Activated CD8-positive, alpha-beta memory T cell treated with anti-CD3 and anti-CD28 coated beads for 4 hours (primary cell): ENCODE data around the gene TAF15.

ENCODE experiments used
- DNase-seq, 2 donors: peaks; one replicate each; pipeline ENCODE4 v3.0.0-alpha.2; 2020; ENCODE audit warnings: low read depth in 2 of 2

TAF15 gene

DNA sequence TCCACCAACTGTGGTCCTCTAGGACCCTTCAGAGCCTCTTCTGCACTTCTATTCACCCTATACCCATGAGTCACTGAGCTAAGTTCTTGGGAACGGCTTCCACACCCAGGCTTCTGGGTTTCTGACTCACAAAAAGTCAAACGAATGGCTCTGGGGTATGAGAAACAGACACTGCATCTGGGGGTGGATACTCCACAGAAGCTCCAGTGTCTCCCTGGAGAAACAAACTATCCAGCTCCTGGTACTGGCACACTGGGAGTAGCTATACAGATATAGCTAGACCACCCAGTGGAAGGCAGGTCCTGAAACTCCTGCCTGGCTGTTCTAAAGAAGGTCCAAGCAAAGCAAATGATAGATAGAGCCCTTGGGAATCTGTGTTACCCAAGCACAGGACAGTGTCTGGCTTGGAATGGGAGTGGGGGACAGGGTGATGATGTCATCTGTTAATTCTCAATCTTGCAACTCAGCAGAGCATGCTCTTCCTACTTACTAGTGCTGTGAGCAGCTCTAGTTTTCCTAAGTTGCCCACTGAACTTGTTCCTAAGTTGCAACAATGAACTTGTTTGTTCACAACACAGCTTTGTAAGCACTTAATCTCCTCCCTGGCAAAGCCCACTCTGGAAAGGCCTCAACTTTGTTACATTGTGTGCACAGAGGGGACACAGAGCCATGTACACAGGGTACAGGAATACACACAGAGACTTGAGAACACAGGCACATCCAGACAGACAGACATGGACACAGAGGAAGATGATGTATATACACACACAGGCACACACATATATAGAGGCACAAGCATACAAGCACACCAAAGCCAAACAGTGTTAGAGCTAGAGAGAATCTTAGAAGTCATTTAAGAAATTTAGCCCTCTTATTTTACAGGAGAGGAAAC, 20.6 kb upstream of the TAF15 start:
- no peak for DNase-seq

DNA sequence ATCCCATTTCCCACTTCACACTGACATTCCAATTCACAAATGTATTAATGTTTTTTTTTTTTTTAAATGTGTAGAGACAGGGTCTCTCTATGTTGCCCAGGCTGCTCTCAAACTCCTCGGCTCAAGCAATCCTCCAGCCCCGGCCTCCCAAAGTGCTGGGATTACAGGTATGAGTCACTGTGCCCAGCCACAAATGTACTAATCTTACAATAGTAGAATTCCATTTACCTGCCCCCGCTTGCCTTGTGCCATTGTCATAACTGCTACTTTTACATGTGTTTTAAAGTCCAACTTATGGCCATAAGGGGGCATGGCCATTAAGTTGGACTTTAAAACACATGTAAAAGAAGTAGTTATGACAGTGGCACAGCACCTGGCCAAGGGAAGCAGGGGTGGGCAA, 18.4 kb upstream of the TAF15 start:
- no peak for DNase-seq

DNA sequence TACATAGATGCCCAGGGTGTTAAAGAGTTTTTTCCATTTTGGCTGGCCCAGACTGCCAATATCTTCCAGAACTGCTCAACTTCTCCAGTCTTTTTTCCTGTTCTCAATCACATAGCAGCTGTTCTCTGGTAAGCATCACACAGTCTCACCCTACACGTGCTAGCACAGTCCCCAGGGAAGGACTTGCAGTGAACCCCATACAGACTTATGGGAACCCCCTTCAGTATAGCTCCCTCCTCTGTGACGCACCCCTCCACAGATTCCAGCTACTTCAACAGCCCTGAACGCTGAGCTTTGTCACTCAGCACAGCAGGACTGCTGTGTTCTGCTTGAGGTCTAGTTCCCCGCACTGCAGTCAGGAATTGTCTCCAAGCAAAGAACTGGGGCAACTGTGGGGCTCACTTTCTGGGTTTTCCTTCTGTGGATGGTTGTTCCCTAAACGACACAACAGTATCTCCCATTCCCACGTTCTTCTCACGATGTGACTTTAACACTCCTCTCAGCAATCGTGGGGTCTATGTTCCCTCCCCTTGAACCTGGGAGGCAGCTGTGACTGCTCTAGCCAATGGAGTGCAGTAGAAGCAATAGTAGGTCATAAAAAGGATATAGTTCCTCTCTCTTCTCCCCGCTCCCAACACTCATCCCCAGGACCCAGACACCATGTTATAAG, 17.5 kb upstream of the TAF15 start:
- no peak for DNase-seq

DNA sequence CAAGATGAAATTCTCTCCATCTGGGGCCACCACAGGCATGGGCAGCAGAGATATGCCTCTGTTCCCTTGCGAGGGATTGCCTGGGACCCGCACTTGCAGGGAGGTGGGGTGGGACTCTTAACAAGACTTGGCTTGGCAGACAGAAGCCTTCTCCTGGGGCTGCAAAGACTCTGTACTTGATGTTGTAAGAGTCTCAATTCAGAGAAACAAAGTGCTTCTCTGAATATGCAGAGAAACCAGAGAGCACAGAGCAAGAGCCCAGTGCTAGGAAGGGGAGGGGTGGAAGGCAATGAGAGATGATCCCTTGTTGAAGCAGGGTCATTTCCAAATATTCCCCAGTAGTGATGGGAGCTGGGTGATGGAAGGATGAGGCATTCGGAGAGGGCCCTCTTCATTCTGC, 16.0 kb upstream of the TAF15 start:
- no peak for DNase-seq

DNA sequence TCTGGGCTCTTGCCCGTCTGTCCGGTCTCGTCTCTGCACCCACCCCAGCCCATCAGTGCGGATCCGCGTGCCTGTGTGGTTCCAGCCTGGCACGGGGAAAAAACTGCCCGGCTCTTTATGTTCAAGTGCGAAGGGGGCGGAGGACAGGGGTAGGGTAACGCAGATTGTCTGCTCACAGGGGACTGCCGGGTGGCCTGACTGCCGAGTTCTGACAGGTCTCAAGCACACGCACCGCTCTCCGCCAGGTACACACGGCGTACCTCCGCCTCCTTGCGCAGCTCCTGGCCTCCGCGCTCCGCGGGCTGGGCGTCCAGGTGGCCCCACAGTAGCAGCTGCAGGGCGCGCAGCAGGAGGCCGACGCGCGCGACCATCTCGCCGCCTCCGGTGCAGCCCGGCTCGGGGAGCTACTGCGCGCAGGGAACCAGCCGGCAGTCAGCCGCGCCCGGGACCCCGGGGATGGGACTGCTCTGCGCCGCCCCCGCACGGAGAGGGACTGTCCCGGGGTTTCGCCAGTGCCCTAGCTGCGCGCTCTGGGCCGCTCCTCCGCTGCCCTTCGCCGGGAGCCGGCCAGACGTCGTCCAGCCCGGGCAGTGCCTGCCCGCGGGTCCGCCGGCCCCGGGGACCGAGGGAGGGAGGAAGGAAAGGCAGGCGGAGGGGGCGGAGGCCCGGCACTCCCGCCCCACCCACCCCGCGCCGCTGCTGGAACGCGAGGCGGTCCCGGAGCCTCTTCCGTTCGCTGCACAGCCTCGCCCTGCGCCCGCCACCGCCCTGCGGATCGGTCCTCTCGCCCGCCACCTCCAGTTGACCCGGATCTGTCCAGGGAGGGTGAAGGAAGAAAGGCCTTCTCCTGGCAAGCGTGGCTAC, 14.0 kb upstream of the TAF15 start, which contains the start of gene MMP28:
Gene MMP28, minus strand, starts transcription at position 635 of the 864 bp plus-strand sequence. Its CDS starts 264 bp downstream, at position 371.
- DNase-seq, result no peak

DNA sequence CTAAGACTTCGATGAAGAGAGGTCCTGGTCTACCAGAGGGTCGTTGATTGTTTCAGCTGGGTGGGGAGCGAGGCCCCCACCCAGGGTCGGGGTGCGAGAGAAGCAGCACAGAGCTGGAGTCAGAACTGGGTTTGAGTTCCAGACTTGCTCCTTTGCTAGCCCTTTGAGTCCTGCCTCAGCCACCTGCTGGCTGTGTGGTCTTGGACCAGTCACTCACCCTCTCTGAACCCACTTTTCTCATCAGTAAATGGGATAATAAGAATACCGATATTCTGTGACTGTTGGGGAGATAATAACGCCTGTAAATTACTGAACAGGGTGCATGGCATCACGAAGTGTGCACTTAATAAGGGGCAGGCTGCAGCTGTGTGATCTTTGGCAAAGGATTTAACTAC, 13.4 kb upstream of the TAF15 start:
- DNase-seq, result no peak

DNA sequence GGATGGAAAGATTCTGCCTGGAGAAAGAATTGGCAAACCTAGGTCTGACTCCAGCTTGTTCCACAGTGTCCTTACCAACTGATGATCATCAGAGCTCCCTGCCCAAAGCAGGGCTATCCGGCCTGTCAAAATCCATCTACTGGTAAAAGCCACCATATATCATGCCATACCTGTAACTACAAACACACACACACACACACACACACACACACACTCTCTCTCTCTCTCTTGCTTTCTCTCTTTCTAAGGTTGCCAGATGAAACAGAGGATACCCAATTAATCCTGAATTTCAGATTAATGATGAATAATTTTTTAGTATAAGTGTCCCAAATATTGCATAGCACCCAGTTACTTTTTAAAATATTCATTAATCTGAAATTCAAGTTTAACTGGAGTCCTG, 12.3 kb upstream of the TAF15 start:
- no peak for DNase-seq

DNA sequence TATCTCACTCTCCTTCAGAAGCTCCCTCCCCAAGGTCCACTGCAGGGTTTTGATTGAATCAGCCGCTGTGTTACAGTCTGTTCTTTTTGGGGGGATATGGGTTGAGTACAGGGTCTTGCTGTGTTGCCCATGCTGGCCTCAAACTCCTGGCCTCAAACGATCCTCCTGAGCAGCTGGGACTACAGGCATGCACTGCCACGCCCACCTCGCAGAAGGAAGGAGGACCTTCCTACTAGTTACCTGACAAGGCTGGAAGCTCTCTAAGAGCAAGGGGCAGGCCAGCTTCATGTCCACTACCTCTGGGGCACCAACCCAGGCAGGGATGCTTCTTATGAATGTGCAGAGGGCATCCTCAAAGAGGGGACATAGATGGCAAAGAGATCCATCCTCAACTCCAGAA, 11.9 kb upstream of the TAF15 start:
- DNase-seq, result no peak

DNA sequence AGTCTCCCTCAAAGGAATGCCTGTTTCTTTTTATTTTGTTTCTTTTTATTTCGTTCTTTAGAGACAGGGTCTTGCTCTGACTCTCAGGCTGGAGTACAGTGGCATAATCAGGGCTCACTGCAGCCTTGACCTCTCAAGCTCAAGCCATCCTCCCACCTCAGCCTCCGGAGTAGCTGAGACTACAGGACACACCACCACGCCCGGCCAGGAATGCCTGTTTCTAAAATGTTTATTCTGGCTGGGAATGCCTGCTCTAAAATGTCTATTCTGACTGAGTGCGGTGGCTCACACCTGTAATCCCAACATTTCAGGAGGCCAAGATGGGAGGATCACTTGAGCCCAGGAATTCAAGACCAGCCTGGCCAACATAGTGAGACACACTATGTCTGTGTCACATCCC, 11.4 kb upstream of the TAF15 start:
- DNase-seq, result no peak

DNA sequence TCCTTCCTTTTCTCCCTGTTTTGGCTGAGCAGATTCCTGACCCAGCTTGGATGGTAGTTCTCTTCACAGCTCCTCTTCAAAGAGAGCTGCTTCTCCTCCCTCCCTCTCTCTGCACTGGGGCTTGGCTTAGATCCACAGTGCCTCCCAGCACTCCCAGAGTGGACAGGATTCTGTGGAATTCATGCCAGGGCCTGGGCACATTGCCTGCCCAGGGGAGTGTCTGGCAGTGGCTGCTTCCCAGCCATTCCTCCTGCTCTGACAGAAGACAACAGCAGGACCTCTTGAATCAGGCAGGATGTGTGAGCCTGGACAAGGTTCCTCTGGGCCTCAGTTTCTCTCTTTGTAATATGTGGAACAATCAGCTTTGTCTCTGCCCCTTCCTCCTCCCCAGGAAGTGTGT, 9.3 kb upstream of the TAF15 start:
- no peak for DNase-seq

DNA sequence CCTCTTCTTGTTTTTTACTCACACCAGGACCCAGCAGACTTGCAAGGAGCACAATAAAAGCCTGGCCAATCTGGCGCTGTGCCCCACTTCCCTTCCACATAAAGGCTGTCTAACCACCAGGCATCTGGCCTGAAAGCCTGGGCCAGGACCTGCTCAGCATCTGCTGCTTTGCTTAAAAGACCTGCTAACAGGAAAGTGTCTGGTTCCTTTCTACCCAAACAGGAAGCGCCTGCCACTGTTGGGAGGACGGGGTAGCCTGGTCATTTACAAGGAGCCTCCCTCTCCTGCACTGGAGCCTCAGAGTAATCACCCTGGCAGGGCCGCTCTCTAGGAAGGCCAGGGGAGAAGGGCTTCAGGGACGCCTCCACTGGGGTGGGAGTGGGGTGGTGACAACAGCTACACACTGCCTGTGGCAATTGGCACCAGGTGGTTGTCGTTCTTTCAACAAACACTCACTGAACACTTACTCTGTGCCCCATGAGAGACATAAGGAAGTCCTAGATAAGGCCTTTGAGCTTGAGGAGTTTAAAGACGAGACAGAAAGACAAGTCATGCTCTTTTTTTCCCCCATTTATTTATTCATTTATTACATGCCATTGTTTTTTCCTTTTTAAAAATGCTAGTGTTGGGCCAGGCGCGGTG, 7.6 kb upstream of the TAF15 start:
- no peak for DNase-seq

DNA sequence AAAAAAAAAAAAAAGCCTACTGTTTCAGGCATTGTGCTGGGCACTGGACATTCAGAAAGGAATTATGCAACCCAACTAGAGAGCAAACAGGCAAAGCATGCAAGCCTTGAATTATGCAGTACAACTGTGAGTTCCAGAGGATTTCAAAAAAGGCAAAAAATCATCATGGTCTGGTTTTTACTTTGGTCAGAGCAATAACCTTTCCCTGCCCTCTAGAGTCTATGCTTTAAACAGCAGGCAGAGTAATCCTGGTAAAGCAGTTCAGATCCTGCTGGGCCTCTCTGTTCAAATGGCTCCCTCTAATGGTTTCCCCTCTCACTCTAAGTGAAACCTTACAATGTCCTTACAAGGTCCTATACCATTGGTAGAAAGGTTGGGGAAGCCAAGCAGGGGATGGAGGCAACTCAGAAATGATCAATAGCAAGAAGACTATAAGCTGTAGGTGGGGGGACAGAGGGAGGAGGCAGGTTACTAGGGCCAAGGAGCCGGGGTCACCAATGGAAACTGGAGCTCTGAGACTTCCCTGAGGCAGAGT, 4.6 kb upstream of the TAF15 start:
- no peak for DNase-seq

DNA sequence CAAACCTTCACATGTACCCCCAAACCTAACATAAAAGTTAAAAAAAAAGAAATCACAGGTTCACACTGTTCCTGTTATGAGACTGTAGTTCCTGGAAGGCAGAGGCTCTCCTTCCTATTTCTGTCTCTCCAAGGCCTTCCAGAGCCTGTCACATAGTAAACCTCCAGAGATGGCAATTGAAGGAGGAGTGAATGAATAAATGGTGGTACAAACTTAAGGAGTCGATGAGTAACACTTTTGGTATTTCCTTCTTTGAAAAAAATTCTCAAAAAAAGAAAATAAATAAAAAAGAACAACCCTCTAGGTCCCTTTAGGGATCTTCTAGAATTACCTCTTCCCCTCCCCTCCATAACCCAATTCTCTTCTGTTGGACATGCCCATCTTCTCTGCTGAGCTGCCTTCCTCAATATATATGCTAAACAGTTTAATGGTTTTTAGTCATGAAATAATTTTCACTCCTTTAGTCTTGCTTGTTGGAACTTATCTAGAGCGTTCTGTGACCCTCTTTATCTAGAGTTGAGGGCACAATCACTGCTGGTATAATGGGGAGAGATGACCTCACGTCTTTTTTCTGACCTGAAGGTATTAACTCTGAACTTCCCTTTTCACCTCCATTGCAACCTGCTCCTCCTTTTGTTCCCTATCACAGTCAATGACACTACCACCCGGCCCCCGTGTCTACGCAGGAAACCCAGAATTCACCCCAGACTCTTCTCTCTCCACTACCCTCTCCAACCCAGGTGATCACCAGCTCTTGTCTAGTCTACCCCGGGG, 1.7 kb upstream of the TAF15 start:
- DNase-seq, result no peak

DNA sequence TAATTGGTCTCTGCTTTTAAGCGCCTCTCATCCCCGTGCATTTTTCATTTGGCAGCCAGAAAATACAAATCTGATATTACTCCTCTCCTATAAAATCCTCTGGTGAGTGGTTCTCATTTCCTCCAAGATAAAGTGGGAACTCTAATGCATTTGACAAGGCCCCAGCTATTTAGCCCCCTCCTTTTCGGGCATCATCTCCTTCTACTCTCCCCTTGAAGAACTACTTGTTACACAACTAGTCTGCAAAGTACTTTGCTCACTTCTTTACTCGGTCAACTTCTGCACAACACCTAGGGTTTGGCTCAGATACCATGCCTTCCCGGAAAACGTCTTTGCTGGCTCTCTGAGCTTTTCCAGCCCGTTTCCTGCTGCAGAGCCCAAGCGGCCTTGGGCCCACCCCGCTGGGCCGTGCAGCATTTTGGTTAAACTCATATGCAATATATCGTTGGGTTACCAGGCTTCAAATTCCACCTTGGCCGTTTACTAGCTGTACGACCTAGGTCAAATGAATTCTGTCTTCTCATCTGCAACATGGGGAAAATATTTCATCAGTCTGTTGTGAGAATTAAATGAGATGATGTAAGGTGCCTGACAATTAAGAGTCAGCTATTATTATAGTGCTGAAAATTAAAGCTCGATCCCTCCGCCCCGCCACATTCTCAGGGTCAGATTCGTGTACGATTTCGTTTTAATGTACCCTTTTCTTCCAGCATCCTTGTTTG, 883 bp upstream of the TAF15 start:
- no peak for DNase-seq

DNA sequence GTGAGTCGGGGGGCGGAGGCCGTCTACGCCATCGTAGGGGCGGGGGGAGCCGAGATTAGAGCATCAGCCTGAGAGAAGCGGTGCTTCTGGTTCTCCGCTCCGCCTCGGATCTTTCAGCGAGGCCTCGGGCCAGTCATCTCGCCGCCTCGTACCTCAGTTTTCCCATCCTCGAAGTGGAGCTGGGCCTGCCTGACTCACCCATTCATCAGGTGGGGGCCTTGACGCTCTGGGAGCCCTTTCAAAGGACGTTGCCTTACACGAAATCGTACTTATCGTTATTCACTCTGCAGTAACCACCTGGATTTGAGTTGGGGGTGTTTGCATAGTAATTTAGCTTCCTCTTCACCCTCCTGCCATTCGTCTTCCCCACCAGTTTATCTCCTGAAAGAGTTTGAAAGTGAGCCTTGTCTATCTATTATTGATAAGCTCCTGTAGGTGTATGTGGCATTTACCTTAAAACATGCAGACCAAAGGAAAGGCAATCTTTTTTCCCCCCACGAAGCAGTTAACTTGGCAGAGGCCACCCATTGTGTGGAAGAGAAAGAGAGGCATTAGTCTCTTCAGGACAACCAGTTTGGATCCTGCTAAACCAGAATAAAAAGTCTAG, 674 bp downstream of the TAF15 start:
- no peak for DNase-seq

DNA sequence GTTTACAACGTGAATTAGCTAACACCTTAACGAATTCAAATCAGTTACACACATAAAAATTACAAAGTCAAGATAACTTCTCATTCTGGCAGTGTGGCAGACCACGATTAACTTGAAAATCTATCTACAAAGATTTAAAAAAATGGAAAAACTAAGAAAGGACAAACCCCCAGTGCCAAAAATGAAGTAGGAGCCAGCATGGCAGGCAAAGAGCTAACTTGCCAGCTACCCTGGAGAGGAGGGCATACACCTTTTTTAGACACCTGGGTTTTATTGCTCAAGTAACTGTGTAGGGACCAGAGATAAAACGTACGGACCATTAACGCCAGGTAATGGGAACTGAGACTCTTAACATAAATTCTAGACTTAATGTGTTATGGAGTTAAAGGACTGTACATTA, 2.5 kb downstream of the TAF15 start:
- DNase-seq, result no peak

DNA sequence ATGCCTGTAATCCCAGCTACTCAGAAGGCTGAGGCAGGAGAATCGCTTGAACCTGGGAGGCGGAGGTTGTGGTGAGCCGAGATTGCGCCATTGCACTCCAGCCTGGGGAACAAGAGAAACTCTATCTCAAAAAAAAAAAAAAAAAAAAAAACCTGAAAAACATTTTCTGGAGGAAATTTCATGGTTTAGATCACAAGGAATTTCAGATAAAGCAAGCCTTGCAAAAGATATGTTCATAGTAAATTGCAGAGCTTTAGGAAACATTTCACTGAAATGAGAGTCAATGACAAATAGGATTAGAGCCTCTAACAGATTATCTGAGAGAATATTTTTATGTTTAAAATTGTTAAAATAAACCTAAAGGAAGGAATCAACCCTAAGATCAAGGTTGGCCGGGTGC, 3.2 kb downstream of the TAF15 start:
- no peak for DNase-seq

DNA sequence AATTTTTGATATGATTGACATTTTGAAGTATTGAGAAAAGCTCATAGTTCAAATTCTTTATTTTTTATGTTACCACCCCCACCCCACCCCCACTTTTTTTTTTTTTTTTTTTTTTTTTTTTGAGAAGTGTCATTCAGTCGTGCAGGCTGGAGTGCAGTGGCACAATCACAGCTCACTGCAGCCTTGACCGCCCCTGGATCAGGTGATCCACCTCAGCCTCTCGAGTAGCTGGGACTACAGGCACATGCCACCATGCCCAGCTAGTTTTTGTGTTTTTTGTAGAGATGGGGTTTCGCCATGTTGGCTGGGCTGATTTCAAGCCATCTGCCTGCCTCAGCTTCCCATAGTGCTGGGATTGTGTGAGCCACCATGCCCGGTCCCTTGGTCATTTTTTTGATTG, 7.4 kb downstream of the TAF15 start:
- no peak for DNase-seq

DNA sequence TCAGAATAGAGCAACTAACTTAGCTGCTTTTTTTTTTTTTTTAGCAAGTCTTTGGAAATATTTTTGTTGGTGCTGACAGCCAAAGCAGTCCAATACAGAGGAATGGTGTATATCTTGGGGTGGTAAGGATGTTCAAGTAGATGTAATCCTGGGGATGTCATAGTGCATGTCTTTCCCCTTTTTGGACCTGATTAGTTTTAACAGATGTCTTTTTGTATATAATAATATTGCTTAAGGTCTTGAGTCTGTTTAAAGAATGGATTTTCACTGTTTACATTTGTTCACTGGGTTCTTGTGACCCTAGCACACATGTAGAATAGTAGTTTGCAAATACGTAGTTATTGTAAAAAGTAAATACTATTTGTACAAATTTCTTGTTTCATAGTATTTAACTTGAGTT, 7.9 kb downstream of the TAF15 start:
- DNase-seq, result no peak

DNA sequence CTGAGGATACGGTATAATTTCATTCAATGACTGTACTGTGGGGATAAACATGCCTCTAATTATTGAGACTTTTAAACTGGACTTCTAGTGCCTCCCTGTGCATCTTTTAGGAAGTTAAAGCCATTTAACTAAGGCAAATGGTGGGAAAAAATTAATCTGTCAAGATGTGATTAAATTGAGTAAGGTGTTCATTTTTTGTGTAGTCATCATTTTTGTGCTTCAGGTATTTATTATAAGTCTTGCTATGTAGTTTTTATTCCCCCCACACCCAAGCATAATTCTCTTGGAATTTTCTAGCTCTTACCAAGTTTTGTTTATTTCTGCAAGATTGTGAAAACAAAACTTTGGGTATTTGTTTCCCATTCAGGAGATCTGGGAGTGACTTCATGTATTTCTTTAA, 10.2 kb downstream of the TAF15 start:
- DNase-seq, result no peak
